ENCODE measurements around the gene GUCA2A. TPM values are rescaled to one million over a fixed set of nuclear protein-coding genes. Genes with fewer than 3 reads are reported as not detected.

GUCA2A gene
- total and polyA plus RNA-seq, 2 of the 13 experiments (the other 11 are each of a cell fraction or from before 2014, with no cell fraction given) = not detected

DNA sequence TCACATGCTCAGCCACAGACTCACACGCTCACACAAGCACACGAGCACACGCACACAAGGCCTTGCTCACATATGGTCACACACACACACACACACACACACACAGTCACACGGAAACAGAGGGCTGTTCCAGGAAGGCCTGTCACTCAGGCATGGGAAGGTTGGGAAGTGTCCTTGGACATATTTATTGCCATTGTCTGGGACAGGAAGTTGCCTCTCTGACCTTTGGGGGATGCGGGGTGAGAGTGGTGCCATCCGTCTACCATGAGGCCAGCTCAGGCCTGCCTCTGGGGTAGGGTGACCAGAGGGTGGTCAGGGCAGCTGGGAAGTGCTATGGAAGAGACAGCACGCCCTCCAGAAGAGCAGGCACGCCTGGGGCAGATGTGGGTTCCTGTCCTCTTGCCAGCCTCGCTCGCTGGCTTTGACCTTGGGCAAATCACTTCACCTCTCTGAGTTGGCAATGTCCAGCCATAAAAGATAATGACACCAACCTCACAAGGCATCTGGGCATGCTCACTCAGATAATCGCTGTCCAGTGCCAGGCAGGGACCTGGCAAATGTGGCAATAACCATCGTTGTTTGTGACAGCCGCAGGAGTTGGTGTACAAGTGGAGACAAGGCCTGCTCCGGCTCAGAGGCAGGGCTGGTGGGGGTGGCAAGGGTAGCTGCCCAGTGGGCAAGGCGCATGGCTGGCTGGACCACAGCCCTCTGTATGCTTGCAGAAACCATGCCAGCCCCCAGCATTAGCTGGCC lies 8.0 kb upstream of the GUCA2A start (continued):
- TF ChIP-seq LRRFIP1 (CRISPR knock-in tag; conservative IDR thresholded peaks at IDR 0.05) (no peak), SALL1 (CRISPR knock-in tag; IDR thresholded peaks at IDR 0.05) (peak; percentile 40; the same call in 1 of the 2 replicates), ARNT2 (CRISPR knock-in tag; IDR thresholded peaks at IDR 0.05; ENCODE audit: low read depth) (no peak), HNF1B (CRISPR knock-in tag; IDR thresholded peaks at IDR 0.05) (0 out of 2 replicates have a peak, but pooled peaks have one; percentile 13), ONECUT2 (CRISPR knock-in tag; IDR thresholded peaks at IDR 0.05) (no peak), AGO2 (optimal IDR thresholded peaks at IDR 0.05; ENCODE audit: low read depth, low read length) (peak; percentile 59)
- TF ChIP-seq, protein P1, sequence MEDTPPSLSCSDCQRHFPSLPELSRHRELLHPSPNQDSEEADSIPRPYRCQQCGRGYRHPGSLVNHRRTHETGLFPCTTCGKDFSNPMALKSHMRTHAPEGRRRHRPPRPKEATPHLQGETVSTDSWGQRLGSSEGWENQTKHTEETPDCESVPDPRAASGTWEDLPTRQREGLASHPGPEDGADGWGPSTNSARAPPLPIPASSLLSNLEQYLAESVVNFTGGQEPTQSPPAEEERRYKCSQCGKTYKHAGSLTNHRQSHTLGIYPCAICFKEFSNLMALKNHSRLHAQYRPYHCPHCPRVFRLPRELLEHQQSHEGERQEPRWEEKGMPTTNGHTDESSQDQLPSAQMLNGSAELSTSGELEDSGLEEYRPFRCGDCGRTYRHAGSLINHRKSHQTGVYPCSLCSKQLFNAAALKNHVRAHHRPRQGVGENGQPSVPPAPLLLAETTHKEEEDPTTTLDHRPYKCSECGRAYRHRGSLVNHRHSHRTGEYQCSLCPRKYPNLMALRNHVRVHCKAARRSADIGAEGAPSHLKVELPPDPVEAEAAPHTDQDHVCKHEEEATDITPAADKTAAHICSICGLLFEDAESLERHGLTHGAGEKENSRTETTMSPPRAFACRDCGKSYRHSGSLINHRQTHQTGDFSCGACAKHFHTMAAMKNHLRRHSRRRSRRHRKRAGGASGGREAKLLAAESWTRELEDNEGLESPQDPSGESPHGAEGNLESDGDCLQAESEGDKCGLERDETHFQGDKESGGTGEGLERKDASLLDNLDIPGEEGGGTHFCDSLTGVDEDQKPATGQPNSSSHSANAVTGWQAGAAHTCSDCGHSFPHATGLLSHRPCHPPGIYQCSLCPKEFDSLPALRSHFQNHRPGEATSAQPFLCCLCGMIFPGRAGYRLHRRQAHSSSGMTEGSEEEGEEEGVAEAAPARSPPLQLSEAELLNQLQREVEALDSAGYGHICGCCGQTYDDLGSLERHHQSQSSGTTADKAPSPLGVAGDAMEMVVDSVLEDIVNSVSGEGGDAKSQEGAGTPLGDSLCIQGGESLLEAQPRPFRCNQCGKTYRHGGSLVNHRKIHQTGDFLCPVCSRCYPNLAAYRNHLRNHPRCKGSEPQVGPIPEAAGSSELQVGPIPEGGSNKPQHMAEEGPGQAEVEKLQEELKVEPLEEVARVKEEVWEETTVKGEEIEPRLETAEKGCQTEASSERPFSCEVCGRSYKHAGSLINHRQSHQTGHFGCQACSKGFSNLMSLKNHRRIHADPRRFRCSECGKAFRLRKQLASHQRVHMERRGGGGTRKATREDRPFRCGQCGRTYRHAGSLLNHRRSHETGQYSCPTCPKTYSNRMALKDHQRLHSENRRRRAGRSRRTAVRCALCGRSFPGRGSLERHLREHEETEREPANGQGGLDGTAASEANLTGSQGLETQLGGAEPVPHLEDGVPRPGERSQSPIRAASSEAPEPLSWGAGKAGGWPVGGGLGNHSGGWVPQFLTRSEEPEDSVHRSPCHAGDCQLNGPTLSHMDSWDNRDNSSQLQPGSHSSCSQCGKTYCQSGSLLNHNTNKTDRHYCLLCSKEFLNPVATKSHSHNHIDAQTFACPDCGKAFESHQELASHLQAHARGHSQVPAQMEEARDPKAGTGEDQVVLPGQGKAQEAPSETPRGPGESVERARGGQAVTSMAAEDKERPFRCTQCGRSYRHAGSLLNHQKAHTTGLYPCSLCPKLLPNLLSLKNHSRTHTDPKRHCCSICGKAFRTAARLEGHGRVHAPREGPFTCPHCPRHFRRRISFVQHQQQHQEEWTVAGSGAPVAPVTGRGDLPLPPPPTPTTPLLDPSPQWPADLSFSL (CRISPR knock-in tag; IDR thresholded peaks at IDR 0.05) = peak; percentile 74
- TF ChIP-seq, protein P2, sequence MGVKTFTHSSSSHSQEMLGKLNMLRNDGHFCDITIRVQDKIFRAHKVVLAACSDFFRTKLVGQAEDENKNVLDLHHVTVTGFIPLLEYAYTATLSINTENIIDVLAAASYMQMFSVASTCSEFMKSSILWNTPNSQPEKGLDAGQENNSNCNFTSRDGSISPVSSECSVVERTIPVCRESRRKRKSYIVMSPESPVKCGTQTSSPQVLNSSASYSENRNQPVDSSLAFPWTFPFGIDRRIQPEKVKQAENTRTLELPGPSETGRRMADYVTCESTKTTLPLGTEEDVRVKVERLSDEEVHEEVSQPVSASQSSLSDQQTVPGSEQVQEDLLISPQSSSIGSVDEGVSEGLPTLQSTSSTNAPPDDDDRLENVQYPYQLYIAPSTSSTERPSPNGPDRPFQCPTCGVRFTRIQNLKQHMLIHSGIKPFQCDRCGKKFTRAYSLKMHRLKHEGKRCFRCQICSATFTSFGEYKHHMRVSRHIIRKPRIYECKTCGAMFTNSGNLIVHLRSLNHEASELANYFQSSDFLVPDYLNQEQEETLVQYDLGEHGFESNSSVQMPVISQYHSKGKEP (CRISPR knock-in tag; IDR thresholded peaks at IDR 0.05) = no peak

Measured in HepG2 (cell line).